DND-41 (cell line): ENCODE results near the gene ANK3.

Experiments
- EZH2 ChIP-seq: IDR thresholded peaks from 3 replicates; pipeline ENCODE4 v1.6.1; 2012; ENCODE audit warnings: borderline replicate concordance, low read depth, mild to moderate bottlenecking, moderate library complexity, low read length, inconsistent platforms; ENCODE audit not compliant: severe bottlenecking
- TF ChIP-seq, protein P1 (sequence below): IDR thresholded peaks from 2 replicates; pipeline ENCODE4 v1.5.1; 2012; ENCODE audit warnings: borderline replicate concordance, low read length, moderate library complexity, mild to moderate bottlenecking; ENCODE audit not compliant: poor library complexity, severe bottlenecking; ENCODE audit errors: extremely low read depth

DNA sequence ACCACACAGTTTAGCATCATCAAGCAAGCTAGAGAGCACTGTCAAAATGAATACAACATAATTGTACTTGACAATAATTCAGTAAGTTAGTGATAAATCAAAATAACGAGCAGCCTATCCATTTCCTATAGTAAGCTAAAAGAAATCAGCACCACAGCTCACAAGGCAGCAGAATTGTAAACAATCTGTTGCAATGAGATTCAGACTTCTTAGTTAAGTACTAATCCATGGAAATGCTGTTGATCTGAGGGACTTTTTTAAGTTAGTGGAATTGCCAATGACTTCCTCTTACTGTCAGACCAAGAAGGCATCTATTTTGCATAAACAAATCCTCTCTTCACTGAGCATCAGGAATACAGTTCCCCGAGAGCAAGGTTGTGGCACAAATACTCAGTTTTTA is 346.8 kb downstream of the ANK3 start:
- TF ChIP-seq, protein P1, sequence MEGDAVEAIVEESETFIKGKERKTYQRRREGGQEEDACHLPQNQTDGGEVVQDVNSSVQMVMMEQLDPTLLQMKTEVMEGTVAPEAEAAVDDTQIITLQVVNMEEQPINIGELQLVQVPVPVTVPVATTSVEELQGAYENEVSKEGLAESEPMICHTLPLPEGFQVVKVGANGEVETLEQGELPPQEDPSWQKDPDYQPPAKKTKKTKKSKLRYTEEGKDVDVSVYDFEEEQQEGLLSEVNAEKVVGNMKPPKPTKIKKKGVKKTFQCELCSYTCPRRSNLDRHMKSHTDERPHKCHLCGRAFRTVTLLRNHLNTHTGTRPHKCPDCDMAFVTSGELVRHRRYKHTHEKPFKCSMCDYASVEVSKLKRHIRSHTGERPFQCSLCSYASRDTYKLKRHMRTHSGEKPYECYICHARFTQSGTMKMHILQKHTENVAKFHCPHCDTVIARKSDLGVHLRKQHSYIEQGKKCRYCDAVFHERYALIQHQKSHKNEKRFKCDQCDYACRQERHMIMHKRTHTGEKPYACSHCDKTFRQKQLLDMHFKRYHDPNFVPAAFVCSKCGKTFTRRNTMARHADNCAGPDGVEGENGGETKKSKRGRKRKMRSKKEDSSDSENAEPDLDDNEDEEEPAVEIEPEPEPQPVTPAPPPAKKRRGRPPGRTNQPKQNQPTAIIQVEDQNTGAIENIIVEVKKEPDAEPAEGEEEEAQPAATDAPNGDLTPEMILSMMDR, result no peak
- no peak for TF ChIP-seq EZH2
